Measurements from ENCODE around the gene NLGN3. TPM values are rescaled to one million over a fixed set of nuclear protein-coding genes. Genes with fewer than 3 reads are reported as not detected.
"Not testable (repeated sequence)": the region's sequence is repeated elsewhere in the genome, so short reads cannot be mapped to it uniquely, and the experiment has no call there.

The NLGN3 gene
- total RNA-seq, 1 donor from 2014 or later = 1.1 TPM

GRCh38 chrX:71167031-71167781, 22.6 kb downstream of the NLGN3 start:
- Mint-ChIP-seq H3K9me3 (no peaks in the 10 kb centered on the region), H3K4me3 (no peak overlapping the region), H3K36me3 (ENCODE audit: low read depth) (peaks cover 15% of the 10 kb centered on the region), H3K27ac (no peak overlapping the region), H3K27me3 (no peaks in the 10 kb centered on the region), H3K4me1 (peaks cover 6% of the 10 kb centered on the region)
- intact Hi-C loops (cut with micrococcal nuclease) = no loop called here
- DNase-seq = no peak

DNA sequence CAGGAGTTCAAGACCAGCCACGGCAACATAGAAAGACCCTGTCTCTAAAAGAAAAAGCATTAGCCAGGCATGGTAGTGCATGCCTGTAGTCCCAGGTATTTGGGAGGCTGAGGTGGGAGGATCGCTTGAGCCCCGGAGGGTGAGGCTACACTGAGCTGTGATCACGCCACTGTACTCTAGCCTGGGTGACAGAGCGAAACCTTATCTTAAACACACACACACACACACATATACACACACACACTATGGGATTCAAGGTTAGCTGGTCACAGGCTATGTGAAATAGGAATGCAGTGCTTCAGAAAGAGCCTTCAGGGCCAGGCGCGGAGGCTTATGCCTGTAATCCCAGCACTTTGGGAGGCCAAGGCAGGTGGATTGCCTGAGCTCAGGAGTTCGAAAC, 23.5 kb downstream of the NLGN3 start:
- no peak for DNase-seq
- Mint-ChIP-seq H3K4me3 (no peak overlapping the region), H3K9me3 (no peaks in the 10 kb centered on the region), H3K27me3 (no peaks in the 10 kb centered on the region), H3K36me3 (ENCODE audit: low read depth) (peaks cover 15% of the 10 kb centered on the region), H3K4me1 (peaks cover 6% of the 10 kb centered on the region), H3K27ac (no peak overlapping the region)
- intact Hi-C loops (cut with micrococcal nuclease) = no loop called here

DNA sequence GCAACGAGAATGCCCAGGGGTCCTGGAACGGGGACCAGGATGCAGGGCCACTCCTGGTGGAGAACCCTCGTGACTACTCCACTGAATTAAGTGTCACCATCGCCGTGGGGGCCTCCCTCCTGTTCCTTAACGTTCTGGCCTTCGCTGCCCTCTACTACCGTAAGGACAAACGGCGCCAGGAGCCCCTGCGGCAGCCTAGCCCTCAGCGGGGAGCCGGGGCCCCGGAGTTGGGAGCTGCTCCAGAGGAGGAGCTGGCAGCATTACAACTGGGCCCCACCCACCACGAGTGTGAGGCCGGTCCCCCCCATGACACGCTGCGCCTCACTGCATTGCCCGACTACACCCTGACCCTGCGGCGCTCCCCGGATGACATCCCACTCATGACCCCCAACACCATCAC, 24.9 kb downstream of the NLGN3 start:
- intact Hi-C loops (cut with micrococcal nuclease) = no loop called here
- H3K27me3 Mint-ChIP-seq = no peaks in the 10 kb centered on the region

GRCh38 chrX:71170660-71171059, 26.0 kb downstream of the NLGN3 start:
- H3K27ac Mint-ChIP-seq = no peak overlapping the region
- peaks cover 28% of the 10 kb centered on the region for H3K36me3 Mint-ChIP-seq (ENCODE audit: low read depth)
- peaks cover 7% of the 10 kb centered on the region for H3K4me1 Mint-ChIP-seq
- H3K4me3 Mint-ChIP-seq = no peak overlapping the region
- no peaks in the 10 kb centered on the region for H3K9me3 Mint-ChIP-seq
- intact Hi-C loops (cut with micrococcal nuclease) = loop anchor here (10.0 kb wide), 1 partner anchor 396 kb away; no protein-coding TSS in a partner anchor
- DNase-seq = no peak
- H3K27me3 Mint-ChIP-seq = no peaks in the 10 kb centered on the region

More for the DNA sequence above, 24.9 kb downstream of the NLGN3 start:
- Mint-ChIP-seq H3K36me3 (ENCODE audit: low read depth) (peaks cover 24% of the 10 kb centered on the region), H3K27ac (no peak overlapping the region), H3K4me1 (peaks cover 6% of the 10 kb centered on the region), H3K9me3 (no peaks in the 10 kb centered on the region), H3K4me3 (no peak overlapping the region)
- DNase-seq = no peak

DNA sequence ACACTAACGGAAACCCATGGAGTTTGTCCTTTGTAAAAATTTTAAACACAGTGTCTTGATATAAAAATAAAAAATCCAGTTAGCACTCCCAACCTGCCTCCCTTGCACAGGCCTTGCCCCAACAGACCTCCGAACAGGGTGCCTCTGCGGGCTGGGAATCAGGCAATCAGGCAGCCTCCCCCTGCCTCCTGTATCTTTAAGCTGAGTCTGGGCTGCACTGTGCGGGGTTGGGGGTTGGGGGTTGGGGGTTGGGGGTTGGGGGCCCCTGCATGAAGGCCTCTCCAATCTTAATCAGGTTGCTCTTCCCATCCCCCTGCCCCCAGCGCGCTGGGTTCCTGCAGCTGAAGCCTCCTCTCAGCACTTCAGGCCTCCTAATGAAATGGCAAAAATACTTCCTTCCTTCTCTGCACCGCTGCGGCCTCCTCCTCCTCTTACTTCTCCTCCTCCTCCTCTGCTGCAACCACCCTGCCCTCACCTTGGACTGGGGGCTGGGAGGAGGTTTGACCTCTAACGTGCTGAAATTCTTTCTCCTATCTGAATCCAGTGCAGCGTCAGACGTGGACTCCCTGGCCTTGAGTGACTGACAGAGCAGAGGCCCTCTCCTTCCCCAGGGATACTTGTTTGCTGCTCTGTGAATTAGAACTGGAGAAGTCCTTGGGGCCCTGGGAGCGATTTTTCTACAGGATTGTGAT, 26.6 kb downstream of the NLGN3 start:
- H3K36me3 Mint-ChIP-seq (ENCODE audit: low read depth) = peaks cover 30% of the 10 kb centered on the region
- peak overlapping the region; percentile 65 for H3K27ac Mint-ChIP-seq
- H3K4me1 Mint-ChIP-seq = peaks cover 7% of the 10 kb centered on the region
- no peak for DNase-seq
- H3K4me3 Mint-ChIP-seq = no peak overlapping the region
- H3K9me3 Mint-ChIP-seq = no peaks in the 10 kb centered on the region
- no peaks in the 10 kb centered on the region for H3K27me3 Mint-ChIP-seq
- intact Hi-C loops (cut with micrococcal nuclease) = loop anchor here (10.0 kb wide), 1 partner anchor 396 kb away; no protein-coding TSS in a partner anchor

DNA sequence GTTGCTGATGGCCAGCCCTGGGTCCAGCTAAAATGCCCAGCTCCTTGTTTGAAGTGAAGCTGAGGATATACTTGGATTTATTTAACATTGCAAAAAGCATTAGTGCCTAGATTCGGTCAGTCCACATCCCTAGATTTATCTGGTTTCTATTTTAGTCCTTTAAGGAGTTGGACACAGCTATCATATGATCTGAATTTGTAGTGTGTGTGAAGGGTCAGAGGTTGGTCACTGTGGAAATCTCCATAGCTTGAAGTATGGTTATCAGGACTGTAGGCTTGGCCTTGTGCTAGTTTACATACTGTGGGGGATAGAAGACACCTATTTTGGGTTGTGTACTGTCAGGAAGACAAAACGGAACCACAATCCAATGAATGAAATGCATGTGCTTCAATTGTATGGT, 28.8 kb downstream of the NLGN3 start:
- no peak for DNase-seq
- intact Hi-C loops (cut with micrococcal nuclease) = loop anchor here (10.0 kb wide), 1 partner anchor 399 kb away; no protein-coding TSS in a partner anchor
- peaks cover 39% of the 10 kb centered on the region for H3K36me3 Mint-ChIP-seq (ENCODE audit: low read depth)
- no peak overlapping the region for H3K4me3 Mint-ChIP-seq
- H3K27ac Mint-ChIP-seq = no peak overlapping the region
- H3K9me3 Mint-ChIP-seq = no peaks in the 10 kb centered on the region
- no peaks in the 10 kb centered on the region for H3K27me3 Mint-ChIP-seq
- peaks cover 7% of the 10 kb centered on the region for H3K4me1 Mint-ChIP-seq

- Mint-ChIP-seq H3K36me3 (ENCODE audit: low read depth) (peaks cover 39% of the 10 kb centered on the region), H3K4me3 (no peak overlapping the region), H3K9me3 (no peaks in the 10 kb centered on the region), H3K27me3 (no peaks in the 10 kb centered on the region), H3K4me1 (peaks cover 7% of the 10 kb centered on the region), H3K27ac (no peak overlapping the region)
- intact Hi-C loops (cut with micrococcal nuclease) = loop anchor here (5.0 to 10.0 kb wide), 2 partner anchors 202 to 400 kb away; no protein-coding TSS in a partner anchor
- no peak for DNase-seq
Measured at GRCh38 chrX:71174795-71175194, 30.2 kb downstream of the NLGN3 start.

GRCh38 chrX:71175531-71175930, 30.9 kb downstream of the NLGN3 start:
- Mint-ChIP-seq H3K9me3 (no peaks in the 10 kb centered on the region), H3K4me1 (peaks cover 7% of the 10 kb centered on the region), H3K27ac (no peak overlapping the region), H3K27me3 (no peaks in the 10 kb centered on the region), H3K36me3 (ENCODE audit: low read depth) (peaks cover 39% of the 10 kb centered on the region), H3K4me3 (no peak overlapping the region)
- DNase-seq = no peak
- intact Hi-C loops (cut with micrococcal nuclease) = loop anchor here (5.0 to 10.0 kb wide), 2 partner anchors 203 to 401 kb away; no protein-coding TSS in a partner anchor

- no peak for DNase-seq
- intact Hi-C loops (cut with micrococcal nuclease) = loop anchor here (5.0 to 10.0 kb wide), 2 partner anchors 205 to 403 kb away; no protein-coding TSS in a partner anchor
- peaks cover 32% of the 10 kb centered on the region for H3K36me3 Mint-ChIP-seq (ENCODE audit: low read depth)
- H3K4me1 Mint-ChIP-seq = peaks cover 8% of the 10 kb centered on the region
- no peak overlapping the region for H3K27ac Mint-ChIP-seq
- H3K9me3 Mint-ChIP-seq = no peaks in the 10 kb centered on the region
- H3K27me3 Mint-ChIP-seq = no peaks in the 10 kb centered on the region
- no peak overlapping the region for H3K4me3 Mint-ChIP-seq
Measured at GRCh38 chrX:71177327-71177726, 32.7 kb downstream of the NLGN3 start.

DNA sequence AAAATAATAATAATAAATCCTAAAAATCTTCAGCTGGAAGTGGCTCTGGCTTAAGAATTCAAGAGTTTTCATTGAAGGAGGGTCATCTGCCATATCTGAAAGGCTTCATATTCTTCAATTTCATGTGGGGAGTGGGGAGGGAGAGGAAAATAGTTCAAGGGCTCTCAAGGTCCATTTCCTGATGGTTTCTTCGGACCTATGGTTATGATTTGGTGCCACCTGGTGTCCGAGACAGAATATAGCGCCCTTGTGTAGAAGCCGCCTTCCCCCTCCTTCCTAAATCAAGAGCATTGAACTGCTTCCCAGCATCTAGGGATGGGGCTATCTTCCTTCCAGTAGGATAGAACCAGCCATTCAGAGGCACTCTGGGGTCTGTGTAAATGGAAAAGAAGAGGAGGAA, 34.3 kb downstream of the NLGN3 start:
- H3K9me3 Mint-ChIP-seq = no peaks in the 10 kb centered on the region
- peaks cover 24% of the 10 kb centered on the region for H3K36me3 Mint-ChIP-seq (ENCODE audit: low read depth)
- intact Hi-C loops (cut with micrococcal nuclease) = loop anchor here (1.0 to 10.0 kb wide), 3 partner anchors 81 to 404 kb away; no protein-coding TSS in a partner anchor
- DNase-seq = peak; percentile 79
- H3K4me1 Mint-ChIP-seq = peaks cover 13% of the 10 kb centered on the region
- H3K27ac Mint-ChIP-seq = no peak overlapping the region
- no peaks in the 10 kb centered on the region for H3K27me3 Mint-ChIP-seq
- no peak overlapping the region for H3K4me3 Mint-ChIP-seq

- peak overlapping the region; percentile 72 for H3K27ac Mint-ChIP-seq
- intact Hi-C loops (cut with micrococcal nuclease) = loop anchor here (5.0 to 10.0 kb wide), 2 partner anchors 72 to 506 kb away; partner anchors contain the start of gene ZMYM3
- not testable (repeated sequence) for H3K27me3 Mint-ChIP-seq, DNase-seq, H3K9me3 Mint-ChIP-seq
- H3K4me3 Mint-ChIP-seq = peak overlapping the region; percentile 49
- peaks cover 17% of the 10 kb centered on the region for H3K36me3 Mint-ChIP-seq (ENCODE audit: low read depth)
- H3K4me1 Mint-ChIP-seq = peaks cover 14% of the 10 kb centered on the region
Measured at GRCh38 chrX:71180579-71181265, 36.1 kb downstream of the NLGN3 start.

- Mint-ChIP-seq H3K36me3 (ENCODE audit: low read depth) (peaks cover 15% of the 10 kb centered on the region), H3K4me3 (peak overlapping the region; percentile 88), H3K4me1 (peaks cover 14% of the 10 kb centered on the region), H3K27ac (peak overlapping the region; percentile 97), H3K9me3 (no peaks in the 10 kb centered on the region), H3K27me3 (no peaks in the 10 kb centered on the region)
- DNase-seq = peak; percentile 82
- intact Hi-C loops (cut with micrococcal nuclease) = loop anchor here (5.0 to 10.0 kb wide), 2 partner anchors 71 to 507 kb away; partner anchors contain the start of gene ZMYM3
Measured at GRCh38 chrX:71181558-71181909, 36.9 kb downstream of the NLGN3 start.

- intact Hi-C loops (cut with micrococcal nuclease) = loop anchor here (1.0 to 10.0 kb wide), 4 partner anchors 14 to 507 kb away; partner anchors contain the start of genes NONO and ZMYM3
- H3K27ac Mint-ChIP-seq = peak overlapping the region; percentile 97
- no peaks in the 10 kb centered on the region for H3K9me3 Mint-ChIP-seq
- peak overlapping the region; percentile 88 for H3K4me3 Mint-ChIP-seq
- H3K27me3 Mint-ChIP-seq = no peaks in the 10 kb centered on the region
- H3K36me3 Mint-ChIP-seq (ENCODE audit: low read depth) = peaks cover 11% of the 10 kb centered on the region
- peaks cover 18% of the 10 kb centered on the region for H3K4me1 Mint-ChIP-seq
- peak; percentile 95 for DNase-seq
Measured at GRCh38 chrX:71181910-71182799, 37.5 kb downstream of the NLGN3 start.
